ENCODE measurements around the gene SAPCD2. TPM values are rescaled to one million over a fixed set of nuclear protein-coding genes. Genes with fewer than 3 reads are reported as not detected.
A peak's percentile ranks its signal among the peaks of the same experiment; 100 is the strongest.

Gene SAPCD2
- total and polyA plus RNA-seq, 2 of the 4 experiments (the other 2 are of a cell fraction) = 3.4 to 4.9 TPM

DNA sequence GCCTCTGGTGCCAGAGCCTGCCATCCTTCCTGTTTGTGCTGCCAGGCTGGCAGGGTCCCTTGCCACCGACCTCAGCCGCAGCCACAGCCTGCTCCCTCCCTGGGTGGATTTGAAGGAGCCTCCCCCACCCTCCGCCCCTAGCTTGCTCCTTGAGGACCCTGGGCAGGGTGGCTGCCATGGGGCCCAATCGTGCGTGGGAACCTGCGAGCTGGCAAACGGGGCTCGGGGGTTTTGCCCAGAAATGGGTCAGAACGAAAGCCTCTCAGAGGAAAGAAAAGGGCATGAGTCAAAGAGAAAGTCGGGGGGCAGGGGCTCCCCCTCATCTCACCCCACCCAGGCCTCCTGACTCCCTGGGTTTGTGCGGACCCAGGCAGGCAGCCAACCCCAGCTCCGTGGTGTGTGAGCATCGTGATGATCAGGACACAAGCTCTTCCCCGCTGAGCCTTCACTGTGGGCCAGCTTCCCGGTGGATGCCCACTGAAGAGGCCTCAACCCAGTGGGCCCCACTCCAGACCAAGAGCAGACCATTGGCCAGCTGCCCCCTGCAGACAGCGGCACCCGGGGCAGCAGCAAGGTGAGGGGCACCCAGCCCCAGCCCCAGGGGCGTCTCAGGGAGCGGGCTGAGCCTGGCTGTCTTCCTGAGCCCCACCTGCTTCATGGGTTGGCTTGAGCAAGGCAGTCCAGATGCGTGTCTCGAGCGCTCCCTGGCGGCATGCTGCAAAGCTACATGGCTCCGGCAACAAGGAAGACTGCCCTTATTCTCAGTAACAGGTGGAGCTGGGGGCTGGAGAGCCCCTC, 35.4 kb downstream of the SAPCD2 start:
- no peak overlapping the region for H3K4ac ChIP-seq (ENCODE audit: low read depth, low read length)
- no peaks in the 10 kb centered on the region for H3K4me1 ChIP-seq (ENCODE audit: control insufficient read depth, insufficient read depth, low read length)
- peak overlapping the region; percentile 91 for H2AK9ac ChIP-seq (replicated peaks; ENCODE audit: low read depth, low read length, poor library complexity)
- H3K23ac ChIP-seq (ENCODE audit: low read depth, low read length) = no peak overlapping the region
- H3K4me3 ChIP-seq (ENCODE audit: insufficient read depth, low read depth, low read length) = no peak overlapping the region
- peaks cover 12% of the 10 kb centered on the region for H3K36me3 ChIP-seq (ENCODE audit: control insufficient read depth, insufficient read depth, low read length)
- H4K91ac ChIP-seq (ENCODE audit: insufficient read depth, low read depth, low read length) = no peak overlapping the region
- no peak overlapping the region for H3K14ac ChIP-seq (replicated peaks; ENCODE audit: low read depth, low read length)
- H3K79me1 ChIP-seq (ENCODE audit: low read depth in 1 of 2, low read length in 2 of 2) = no peaks in the 10 kb centered on the region
- no peaks in the 10 kb centered on the region for H3K9me1 ChIP-seq (ENCODE audit: insufficient read depth, low read length)
- H3K18ac ChIP-seq (ENCODE audit: low read depth, low read length) = no peak overlapping the region
- TF ChIP-seq RCOR1 (IDR thresholded peaks at IDR 0.05; ENCODE audit: insufficient replicate concordance, low read length) (no peak), MAZ (IDR thresholded peaks at IDR 0.05; ENCODE audit: borderline replicate concordance, low read depth, low read length) (peak; percentile 41; the same call in 1 of the 2 replicates), RAD21 (IDR thresholded peaks at IDR 0.05; ENCODE audit: low read length) (peak; percentile 87), SMC3 (IDR thresholded peaks at IDR 0.05; ENCODE audit: low read depth, low read length) (peak; percentile 80)
- TF ChIP-seq, protein P1, sequence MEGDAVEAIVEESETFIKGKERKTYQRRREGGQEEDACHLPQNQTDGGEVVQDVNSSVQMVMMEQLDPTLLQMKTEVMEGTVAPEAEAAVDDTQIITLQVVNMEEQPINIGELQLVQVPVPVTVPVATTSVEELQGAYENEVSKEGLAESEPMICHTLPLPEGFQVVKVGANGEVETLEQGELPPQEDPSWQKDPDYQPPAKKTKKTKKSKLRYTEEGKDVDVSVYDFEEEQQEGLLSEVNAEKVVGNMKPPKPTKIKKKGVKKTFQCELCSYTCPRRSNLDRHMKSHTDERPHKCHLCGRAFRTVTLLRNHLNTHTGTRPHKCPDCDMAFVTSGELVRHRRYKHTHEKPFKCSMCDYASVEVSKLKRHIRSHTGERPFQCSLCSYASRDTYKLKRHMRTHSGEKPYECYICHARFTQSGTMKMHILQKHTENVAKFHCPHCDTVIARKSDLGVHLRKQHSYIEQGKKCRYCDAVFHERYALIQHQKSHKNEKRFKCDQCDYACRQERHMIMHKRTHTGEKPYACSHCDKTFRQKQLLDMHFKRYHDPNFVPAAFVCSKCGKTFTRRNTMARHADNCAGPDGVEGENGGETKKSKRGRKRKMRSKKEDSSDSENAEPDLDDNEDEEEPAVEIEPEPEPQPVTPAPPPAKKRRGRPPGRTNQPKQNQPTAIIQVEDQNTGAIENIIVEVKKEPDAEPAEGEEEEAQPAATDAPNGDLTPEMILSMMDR (conservative IDR thresholded peaks at IDR 0.05; ENCODE audit: low read depth, low read length) = peak; percentile 88
- BruUV-seq (replicated peaks) = no TSS peak
- in situ Hi-C loops (cut with MboI; ENCODE audit: low sequenced_read_pairs) = loop anchor here (10.0 kb wide), 1 partner anchor 250 kb away; no protein-coding TSS in a partner anchor
- peak; percentile 77 for DNase-seq
- H3K56ac ChIP-seq (ENCODE audit: extremely low read depth, insufficient read depth, low read length) = no peak overlapping the region
- ChIA-PET POLR2A (ENCODE audit: unreplicated experiment) (no interaction called here), CTCF (interaction anchor here (0.6 to 3.1 kb wide), 8 partner anchors 12 to 248 kb away, joined by 3 to 27 read pairs (median 4); partner anchors contain the start of gene NPDC1)
- H3K27me3 ChIP-seq (ENCODE audit: control insufficient read depth, insufficient read depth, low read length) = peaks cover 2% of the 10 kb centered on the region; the same call in 1 of the 2 replicates
- H2BK5ac ChIP-seq (ENCODE audit: low read depth, low read length, poor library complexity, severe bottlenecking) = no peak overlapping the region
- no peak overlapping the region for H2BK20ac ChIP-seq (ENCODE audit: low read depth, low read length)
- no peak overlapping the region for H3K27ac ChIP-seq (ENCODE audit: insufficient read depth, low read length)
- H3K4me2 ChIP-seq (ENCODE audit: low read depth, low read length) = no peak overlapping the region
- no peaks in the 10 kb centered on the region; the same call in 1 of the 2 replicates for H4K20me1 ChIP-seq (ENCODE audit: insufficient read depth, low read length)
- dilution Hi-C loops (cut with HindIII; ENCODE audit: low sequenced_read_pairs, unreplicated experiment) = no loop called here
- H3K9ac ChIP-seq (ENCODE audit: low read depth, low read length) = no peak overlapping the region
- WGBS, 2 experiments (ENCODE audit: extremely low coverage in 2 of 2, insufficient read length in 1 of 2) = 10% methylated on average over 10 of the region's 24 CpGs; no CpG with 5 or more reads in 1 of the 2 experiments
- H4K5ac ChIP-seq (ENCODE audit: low read depth, low read length) = no peak overlapping the region
- H2AFZ ChIP-seq (replicated peaks; ENCODE audit: low read length, poor library complexity) = peak overlapping the region; percentile 53
- intact Hi-C loops (cut with micrococcal nuclease) = loop anchor here (1.0 kb wide), 3 partner anchors 87 to 248 kb away; no protein-coding TSS in a partner anchor
- no peak overlapping the region for H2AK5ac ChIP-seq (ENCODE audit: low read depth, low read length)
- peak; percentile 97 for ATAC-seq (ENCODE audit: low read depth)
- no peak overlapping the region for H4K8ac ChIP-seq (ENCODE audit: low read depth in 2 of 2, low read length in 2 of 2)
- H2BK120ac ChIP-seq (ENCODE audit: low read depth, low read length) = no peak overlapping the region
- no peaks in the 10 kb centered on the region for H3K9me3 ChIP-seq (ENCODE audit: control insufficient read depth, insufficient read depth, low read length)
- H2BK15ac ChIP-seq (ENCODE audit: low read depth, low read length) = no peak overlapping the region
